ENCODE measurements around the gene CFAP20.

CFAP20 gene

GRCh38 chr16:58127634-58128033, 1.5 kb downstream of the CFAP20 start:
- peak overlapping the region; percentile 99 for H3K4me3 ChIP-seq (ENCODE audit: low read depth, low read length)
- TF ChIP-seq CTCF (IDR thresholded peaks at IDR 0.05; ENCODE audit: low read depth, low read length) = no peak
- peaks cover 8% of the 10 kb centered on the region for H3K9me3 ChIP-seq (ENCODE audit: severe bottlenecking)
- no peak for DNase-seq
- peaks cover 6% of the 10 kb centered on the region; the same call in 1 of the 2 replicates for H3K36me3 ChIP-seq
- H3K27ac ChIP-seq = no peak overlapping the region
- H3K27me3 ChIP-seq (ENCODE audit: insufficient read depth, low read depth, severe bottlenecking) = no peaks in the 10 kb centered on the region

GRCh38 chr16:58127033-58127556, 2.1 kb downstream of the CFAP20 start:
- H3K4me3 ChIP-seq (ENCODE audit: low read depth, low read length) = no peak overlapping the region
- DNase-seq = no peak
- H3K27me3 ChIP-seq (ENCODE audit: insufficient read depth, low read depth, severe bottlenecking) = no peaks in the 10 kb centered on the region
- peaks cover 8% of the 10 kb centered on the region for H3K9me3 ChIP-seq (ENCODE audit: severe bottlenecking)
- TF ChIP-seq CTCF (IDR thresholded peaks at IDR 0.05; ENCODE audit: low read depth, low read length) = no peak
- H3K27ac ChIP-seq = no peak overlapping the region
- H3K36me3 ChIP-seq = peaks cover 6% of the 10 kb centered on the region; the same call in 1 of the 2 replicates

GRCh38 chr16:58126451-58126961, 2.7 kb downstream of the CFAP20 start:
- Histone ChIP-seq H3K9me3 (ENCODE audit: severe bottlenecking) (peaks cover 8% of the 10 kb centered on the region), H3K4me3 (ENCODE audit: low read depth, low read length) (no peak overlapping the region), H3K36me3 (peaks cover 6% of the 10 kb centered on the region; the same call in 1 of the 2 replicates), H3K27ac (no peak overlapping the region), H3K27me3 (ENCODE audit: insufficient read depth, low read depth, severe bottlenecking) (no peaks in the 10 kb centered on the region)
- no peak for TF ChIP-seq CTCF (IDR thresholded peaks at IDR 0.05; ENCODE audit: low read depth, low read length)
- DNase-seq = no peak

- DNase-seq = no peak
- Histone ChIP-seq H3K36me3 (peaks cover 6% of the 10 kb centered on the region; the same call in 1 of the 2 replicates), H3K9me3 (ENCODE audit: severe bottlenecking) (peaks cover 8% of the 10 kb centered on the region), H3K27ac (no peak overlapping the region), H3K27me3 (ENCODE audit: insufficient read depth, low read depth, severe bottlenecking) (no peaks in the 10 kb centered on the region), H3K4me3 (ENCODE audit: low read depth, low read length) (no peak overlapping the region)
- TF ChIP-seq CTCF (IDR thresholded peaks at IDR 0.05; ENCODE audit: low read depth, low read length) = no peak
Measured at GRCh38 chr16:58125781-58126335, 3.3 kb downstream of the CFAP20 start.

- DNase-seq = no peak
- Histone ChIP-seq H3K36me3 (peaks cover 6% of the 10 kb centered on the region; the same call in 1 of the 2 replicates), H3K9me3 (ENCODE audit: severe bottlenecking) (peaks cover 4% of the 10 kb centered on the region), H3K4me3 (ENCODE audit: low read depth, low read length) (no peak overlapping the region), H3K27ac (no peak overlapping the region), H3K27me3 (ENCODE audit: insufficient read depth, low read depth, severe bottlenecking) (no peaks in the 10 kb centered on the region)
- no peak for TF ChIP-seq CTCF (IDR thresholded peaks at IDR 0.05; ENCODE audit: low read depth, low read length)
Measured at GRCh38 chr16:58125041-58125440, 4.1 kb downstream of the CFAP20 start.

GRCh38 chr16:58124601-58124915, 4.6 kb downstream of the CFAP20 start:
- DNase-seq = no peak
- Histone ChIP-seq H3K9me3 (ENCODE audit: severe bottlenecking) (no peaks in the 10 kb centered on the region), H3K36me3 (peaks cover 6% of the 10 kb centered on the region; the same call in 1 of the 2 replicates), H3K4me3 (ENCODE audit: low read depth, low read length) (no peak overlapping the region), H3K27me3 (ENCODE audit: insufficient read depth, low read depth, severe bottlenecking) (no peaks in the 10 kb centered on the region), H3K27ac (peak overlapping the region; percentile 42)
- TF ChIP-seq CTCF (IDR thresholded peaks at IDR 0.05; ENCODE audit: low read depth, low read length) = no peak
